ENCODE data around the gene XRCC3.
"Not testable (repeated sequence)": the region's sequence is repeated elsewhere in the genome, so short reads cannot be mapped to it uniquely, and the experiment has no call there.

Gene XRCC3

DNA sequence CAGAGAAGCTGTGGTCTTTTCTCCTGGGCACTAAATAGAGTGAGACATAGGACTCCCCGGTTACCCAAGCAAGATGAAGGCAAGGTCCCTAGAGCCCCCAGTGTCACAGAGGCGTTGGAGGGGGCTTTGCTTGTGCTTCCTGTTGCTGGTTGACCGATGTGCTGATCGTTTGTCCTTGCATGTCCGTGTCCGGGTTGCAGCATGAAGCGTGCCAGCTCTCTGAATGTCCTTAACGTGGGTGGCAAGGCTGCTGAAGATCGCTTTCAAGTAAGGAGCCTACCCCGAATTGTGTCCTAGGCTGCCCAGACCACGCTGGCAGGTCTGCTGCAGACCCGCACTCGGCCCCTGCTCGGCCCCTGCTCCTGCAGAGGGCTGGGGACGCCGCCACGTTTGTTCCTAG is 23.1 kb downstream of the XRCC3 start:
- DNase-seq: no peak

DNA sequence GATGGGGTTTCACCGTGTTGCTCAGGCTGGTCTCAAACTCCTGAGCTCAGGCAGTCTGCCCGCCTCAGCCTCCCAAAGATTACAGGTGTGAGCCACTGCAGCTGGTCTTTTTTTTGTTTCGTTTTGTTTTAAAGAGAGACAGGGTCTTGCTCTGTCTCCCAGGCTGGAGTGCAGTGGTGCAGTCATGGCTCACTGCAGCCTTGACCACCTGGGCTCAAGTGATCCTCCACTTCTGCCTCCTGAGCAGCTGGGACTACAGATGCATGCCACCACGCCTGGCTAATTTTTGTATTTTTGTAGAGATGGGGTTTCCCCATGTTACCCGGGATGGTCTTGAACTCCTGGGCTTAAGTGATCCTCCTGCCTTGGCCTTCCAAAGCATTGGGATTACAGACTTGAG is 23.6 kb downstream of the XRCC3 start:
- DNase-seq: not testable (repeated sequence)

DNA sequence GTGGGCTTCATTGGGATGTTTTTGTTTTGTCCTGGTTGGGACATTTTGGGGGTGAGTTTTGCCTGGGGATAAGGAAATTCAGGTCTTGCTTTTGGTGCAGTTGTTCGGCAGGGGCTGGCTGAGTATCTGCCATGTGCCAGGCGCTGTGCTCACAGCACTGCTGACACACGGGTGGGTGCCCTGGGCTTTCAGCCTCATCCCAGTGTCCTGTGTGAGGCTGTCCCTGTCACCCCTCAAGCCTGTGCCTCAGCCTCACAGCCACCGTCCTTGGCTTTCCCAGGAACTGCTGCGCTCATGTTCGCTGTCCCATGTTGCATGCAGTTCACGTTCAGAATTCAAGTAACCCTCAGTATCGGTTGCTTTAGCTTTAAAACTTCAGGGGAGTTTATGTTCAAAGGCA is 24.9 kb downstream of the XRCC3 start:
- DNase-seq: no peak

DNA sequence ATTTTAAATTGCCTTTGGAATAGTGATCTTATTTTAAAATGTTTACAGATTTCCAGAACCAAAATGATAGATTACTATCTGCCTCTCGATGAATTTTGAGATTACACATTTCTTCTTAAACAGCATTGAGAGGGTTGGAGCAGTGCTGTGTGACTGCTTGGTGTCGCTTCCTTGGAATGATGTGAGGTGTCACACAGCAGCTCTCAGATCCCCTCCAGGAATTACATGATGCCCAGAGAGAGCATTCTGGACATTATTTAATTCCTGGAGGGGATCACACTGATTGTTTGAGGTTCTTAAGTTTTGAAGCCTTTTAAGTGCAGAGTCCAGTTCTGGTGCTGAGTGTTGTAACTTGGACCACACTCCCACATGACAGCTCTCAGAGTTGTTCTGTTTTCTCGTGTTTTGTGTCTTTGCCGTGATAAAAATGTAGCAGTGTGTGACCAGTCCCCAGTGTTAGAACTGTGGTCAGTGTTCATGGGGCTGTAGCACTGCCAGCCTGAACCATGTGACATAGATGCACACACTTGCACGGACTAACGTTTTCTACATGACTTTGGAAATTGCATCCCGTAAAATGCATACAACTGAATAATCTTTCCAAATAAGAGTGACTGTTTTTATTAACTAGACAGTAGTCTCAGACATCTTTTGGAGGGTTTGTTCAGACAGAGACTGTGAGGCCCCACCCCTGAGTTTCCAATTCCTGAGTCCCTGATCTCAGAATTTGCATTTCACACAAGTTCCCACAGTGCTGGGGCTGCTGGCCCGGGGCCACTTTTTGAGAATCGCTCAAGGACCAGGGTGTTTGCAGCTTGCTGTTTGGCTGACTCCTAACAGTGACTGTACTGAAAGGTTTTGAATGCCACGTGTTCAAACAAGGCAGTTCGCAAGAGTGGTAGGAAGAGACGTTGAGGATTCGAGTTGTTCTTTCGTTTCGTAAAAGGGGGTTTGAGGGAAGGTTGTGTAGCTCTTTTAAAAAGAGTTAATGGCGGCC is 26.0 kb downstream of the XRCC3 start:
- DNase-seq: no peak

DNA sequence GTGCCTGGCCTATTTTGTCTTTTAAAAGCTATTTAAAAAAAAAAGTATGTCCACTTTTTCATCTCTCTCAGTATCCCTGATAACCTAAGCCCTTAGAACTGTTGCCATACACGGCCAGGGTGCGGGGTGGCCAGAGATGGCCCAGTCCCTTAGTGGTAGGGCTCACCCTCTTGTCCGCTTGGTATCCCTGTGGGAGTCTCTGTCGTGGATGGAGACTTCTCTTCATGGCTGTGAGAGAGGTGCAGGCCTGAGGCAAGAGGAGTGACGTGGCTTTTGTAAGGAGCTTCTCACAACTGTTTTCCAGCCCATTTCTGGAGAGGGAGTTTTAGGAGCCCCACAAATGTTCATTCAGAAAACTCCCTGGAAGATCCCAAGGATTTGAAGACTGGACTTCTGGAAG is 26.8 kb downstream of the XRCC3 start:
- DNase-seq: no peak

DNA sequence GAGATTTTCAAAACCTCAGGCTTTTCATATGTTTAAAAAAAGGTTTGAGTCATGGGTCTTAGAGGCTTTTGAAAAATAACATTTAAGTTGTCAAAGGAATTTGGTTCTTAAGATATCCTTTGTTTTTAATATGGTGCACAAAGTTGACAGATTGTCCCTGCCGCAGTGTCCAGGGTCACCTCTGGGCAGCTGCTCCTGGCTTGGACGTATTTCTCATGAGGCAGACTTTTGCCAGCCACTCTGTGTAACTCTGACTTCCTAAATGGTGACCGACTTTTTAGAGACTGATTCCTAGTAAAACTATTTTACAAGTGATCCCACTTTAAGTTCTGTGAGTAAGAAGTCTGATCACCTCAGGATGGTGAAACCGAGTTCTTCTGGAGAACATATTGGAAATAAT is 27.5 kb downstream of the XRCC3 start:
- DNase-seq: no peak

DNA sequence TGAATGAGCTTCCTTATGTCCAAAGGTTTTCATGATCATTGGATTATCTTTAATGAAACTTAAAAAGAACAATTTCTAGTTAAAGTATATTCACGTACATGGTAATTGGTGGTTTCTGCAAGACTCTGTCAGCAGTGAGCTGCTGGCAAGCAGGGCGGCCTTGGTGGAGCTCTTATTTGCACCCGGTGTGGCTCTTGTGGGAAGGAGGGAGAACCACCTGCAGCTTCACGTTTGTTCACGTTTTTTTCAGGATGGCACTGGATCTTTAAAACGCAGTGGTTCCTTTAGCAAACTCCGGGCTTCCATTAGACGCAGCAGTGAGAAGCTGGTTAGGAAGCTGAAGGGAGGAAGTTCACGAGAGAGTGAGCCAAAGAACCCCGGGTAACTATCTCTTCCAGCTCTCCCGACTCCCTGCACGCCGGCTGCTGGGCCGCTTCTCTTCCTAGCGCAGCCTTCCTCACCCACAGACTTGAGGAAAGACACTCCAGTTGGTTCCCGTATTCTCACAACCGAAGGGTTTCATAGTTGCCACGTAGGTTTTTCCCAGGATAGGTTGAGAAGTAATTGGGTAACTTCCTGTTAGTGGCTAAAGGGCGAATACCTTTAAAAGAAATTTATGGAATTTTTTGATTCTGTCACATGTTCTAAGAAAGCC is 28.3 kb downstream of the XRCC3 start:
- DNase-seq: no peak

DNA sequence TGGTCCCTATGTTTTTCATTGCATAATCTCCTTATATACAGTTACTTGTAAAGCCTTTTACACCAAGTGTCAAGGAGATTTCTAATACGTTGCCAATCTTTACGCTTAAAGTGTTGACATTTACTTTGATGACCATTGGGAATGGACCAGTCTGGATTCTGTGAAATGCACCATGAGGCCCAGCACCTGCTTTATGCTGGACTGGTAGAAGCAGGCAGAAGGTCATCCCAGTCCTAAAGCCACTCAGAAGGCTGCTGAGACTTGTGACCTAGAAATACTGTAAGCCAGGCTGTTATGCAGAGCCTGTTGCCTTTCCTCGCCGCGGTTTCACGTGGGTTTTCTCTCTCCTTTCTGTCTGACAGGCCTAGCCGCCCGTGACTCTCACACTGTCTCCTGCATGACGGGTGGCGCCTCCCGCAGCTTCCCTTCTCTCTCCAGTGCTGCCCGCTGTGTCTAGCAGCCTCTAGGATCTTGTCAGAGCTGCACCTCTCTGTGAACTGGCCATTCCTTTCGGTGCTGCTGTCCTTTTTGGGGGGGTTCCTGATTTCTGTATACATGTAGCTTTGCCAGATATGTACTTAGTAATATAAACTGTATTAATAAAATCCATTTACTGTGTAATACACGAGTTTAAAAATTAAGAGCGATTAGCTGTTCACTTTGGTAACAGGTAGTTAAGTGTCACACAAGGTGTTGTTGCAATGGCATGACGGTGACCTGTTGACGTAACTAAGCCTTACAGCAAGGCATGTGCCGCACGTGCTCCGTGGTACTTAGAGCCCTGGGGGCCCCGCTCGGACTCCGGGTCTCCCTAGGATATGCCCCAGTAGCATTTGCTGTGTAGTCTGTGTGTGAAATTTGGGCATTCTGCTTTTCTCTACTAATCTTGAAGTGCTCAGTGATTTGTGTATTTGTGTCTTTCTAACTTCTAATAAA is 29.7 kb downstream of the XRCC3 start:
- DNase-seq: no peak

DNA sequence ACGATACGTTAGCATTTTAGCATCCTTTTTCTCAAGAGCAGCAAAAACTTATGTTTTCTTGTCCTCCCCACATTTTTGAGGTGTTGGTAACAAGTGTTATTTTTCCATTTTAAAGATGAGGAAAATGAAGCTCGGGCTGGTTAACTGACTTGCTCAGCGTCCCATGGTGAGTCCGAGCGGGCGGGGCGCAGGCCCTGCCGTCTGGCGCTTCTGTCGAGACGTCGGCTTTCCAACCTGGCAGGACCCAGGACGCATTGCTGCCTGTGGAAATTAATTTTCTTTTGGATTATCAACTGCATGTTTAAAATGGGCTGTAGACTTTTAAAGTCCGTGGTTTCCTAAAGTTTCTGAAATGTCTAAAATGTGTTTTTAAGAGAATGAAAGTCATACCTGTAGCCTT is 30.4 kb downstream of the XRCC3 start:
- DNase-seq: no peak

DNA sequence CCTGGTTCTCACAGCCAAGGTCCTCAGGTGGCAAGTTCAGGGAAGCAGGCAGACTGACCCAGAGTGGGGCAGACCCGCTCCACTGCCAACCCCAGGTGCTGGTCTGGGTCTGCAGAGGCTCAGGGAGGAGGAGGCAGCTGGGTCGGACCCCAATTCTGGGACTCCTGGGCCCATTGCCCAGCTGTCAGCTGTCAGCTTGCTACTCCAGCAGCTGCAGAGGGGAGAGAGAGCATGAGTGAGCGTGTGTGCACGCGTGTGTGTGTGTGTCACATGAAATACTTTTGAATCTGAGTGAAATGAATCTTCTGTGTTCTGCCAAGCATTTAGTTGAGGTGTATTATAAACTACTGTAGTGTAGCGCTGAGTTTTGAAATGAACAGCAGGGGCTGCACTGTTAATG is 30.8 kb downstream of the XRCC3 start:
- DNase-seq: no peak

DNA sequence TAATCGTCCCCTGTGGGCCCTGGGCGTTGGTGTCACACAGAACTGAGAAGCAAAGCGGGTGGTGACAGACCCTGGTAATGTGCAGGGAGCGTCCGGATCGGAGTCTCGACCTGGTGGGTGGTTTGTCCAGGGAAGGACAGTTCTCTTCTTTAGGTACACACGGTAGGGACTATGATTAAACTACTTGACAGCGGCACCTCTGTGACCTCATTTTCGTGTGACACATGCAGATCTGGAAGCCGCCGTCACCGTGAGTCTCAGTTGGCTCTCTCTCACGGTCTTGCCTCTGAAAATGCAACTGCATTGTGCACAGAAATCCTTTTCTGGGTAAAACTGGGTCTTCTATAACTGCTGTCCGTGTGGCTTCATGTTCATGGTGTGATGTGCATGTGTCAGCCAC is 32.1 kb downstream of the XRCC3 start:
- no peak for DNase-seq

DNA sequence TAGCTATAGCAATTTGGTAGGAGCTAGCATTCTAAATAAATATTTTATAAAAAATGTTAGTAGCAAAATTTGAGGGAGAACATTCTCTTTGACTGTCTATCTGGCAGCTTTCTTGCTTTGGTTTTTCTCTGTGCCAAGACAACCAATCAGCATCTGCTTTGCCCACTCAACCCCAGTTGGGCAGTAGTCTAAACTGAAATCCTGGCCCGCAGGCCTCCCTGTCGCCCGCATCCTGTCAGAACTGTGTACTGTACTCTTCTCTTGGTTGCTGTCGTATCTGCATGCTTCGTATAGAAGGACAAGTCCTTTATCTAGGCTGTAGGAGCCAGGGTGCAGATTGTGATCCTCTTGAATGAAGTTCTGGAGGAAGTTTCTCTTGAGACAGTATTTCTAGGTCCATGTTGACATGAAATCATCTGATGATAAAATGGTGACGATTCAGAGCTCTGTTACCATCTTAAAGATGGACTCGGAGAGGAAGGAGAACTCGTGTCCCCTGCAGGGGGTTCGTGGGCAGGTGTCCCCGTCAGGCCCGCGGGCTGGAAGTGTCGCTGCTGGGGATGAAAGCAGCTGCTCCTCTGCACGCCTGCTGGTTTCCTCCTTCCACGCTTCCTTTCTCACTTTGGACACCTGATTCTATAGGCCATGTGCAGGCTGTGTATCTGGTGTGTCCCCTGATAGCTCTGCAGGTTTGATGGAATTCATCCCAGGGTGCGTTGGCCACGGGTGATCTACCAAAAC is 34.6 kb downstream of the XRCC3 start:
- no peak for DNase-seq

DNA sequence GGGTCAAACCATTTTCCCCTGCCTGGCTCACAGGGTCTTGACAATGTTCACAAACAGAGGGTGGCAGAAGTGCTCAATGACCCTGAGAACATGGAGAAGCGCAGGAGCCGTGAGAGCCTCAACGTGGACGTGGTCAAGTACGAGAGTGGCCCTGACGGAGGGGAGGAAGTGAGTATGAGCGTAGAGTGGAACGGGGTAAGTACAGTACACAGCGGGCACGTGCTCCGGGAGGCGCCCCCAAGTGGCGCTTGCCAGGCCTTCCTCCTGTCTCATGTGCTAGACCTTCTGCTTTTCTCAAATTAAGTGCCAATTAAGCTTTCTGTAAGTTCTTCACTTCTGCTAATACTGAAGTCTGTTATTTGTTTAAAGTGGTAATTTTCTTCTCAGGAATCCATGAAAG is 35.9 kb downstream of the XRCC3 start:
- peak; percentile 16 to 24 for DNase-seq

DNA sequence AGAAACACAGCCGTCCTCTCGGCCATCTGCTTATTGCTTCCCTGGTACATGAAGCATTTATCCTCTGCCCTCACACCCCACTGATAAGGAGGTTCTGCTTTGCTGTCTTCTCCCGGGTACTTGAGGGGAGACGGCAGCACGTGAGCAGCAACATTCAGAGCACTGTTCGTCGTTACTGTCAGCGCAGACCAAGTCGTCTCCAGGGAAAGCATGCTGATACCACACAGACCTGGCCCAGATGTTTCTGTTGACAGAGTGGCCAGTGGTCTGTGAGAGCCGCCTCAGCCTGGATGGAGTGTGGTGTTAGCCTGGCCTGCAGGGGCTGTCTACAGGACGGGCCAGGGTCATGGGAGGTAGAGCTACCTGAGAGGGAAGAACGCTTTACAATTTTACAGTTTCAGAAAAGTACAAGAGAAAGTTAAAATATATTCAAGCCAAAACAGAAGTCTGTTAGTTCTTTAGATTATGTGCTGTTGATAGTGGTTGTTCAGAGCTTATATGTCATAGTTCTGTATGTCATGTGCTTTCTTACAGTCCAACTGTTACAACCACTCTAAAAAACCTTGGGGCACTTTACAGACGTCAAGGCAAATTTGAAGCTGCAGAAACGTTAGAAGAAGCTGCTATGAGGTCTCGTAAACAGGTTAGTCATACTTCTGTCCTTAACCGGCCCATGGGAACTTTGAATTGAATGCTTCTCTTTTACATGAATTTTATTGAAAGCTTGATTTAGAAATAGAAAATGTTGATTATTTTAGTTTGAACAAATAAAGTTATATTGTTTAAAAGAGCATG is 38.2 kb downstream of the XRCC3 start:
- no peak for DNase-seq

DNA sequence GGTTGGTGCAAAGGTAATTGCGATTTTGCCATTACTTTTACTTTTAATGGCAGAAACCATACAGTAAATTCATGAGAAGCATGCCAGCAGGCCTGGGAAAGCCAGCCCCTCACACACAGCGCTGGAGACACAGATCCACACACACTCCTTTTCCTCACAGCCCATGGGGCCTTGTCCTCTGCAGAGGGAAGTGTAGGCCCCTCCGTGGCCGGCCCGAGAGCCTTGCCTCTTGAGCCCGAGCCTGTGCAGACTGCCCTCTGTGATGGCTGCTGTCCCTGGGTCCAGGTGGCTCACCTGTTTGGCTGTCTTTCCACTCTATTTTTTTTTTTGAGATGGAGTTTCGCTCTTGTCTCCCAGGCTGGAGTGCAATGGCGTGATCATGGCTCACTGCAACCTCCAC is 39.3 kb downstream of the XRCC3 start:
- DNase-seq: no peak

DNA sequence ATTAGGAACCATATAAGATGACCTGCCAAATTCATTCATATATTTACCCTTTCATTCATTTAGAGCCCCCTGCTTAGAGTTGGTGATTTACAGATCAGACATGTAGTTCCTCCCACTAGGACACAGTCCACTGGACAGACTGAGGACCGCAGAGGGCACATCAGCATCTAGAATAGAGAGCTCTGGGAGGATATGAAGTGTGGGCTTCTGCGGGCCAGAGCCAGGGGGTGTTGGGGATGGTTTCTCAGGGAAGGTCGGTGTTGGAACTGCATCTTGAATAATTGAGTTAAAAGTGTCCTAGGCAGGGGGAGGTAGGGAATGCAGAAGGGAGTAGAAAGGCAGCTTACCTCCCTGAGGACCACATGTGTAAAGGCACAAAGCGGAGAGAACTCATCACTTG is 43.3 kb downstream of the XRCC3 start:
- DNase-seq: no peak

DNA sequence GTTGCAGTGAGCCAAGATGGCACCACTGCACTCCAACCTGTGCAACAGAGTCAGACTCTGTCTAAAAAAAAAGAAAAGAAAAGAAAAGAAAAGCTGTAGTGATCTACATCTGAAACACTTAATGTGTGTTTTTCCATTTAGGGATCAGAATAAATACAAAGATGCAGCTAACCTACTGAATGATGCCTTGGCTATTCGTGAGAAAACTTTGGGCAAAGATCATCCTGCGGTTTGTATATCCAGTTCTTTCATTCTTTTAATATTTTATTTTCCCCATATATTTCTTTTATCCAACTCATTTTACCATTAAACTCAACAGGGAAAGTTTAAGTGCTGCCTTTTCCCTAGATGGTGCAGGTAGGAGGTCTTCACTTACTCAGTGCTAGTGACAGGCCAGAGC is 45.9 kb downstream of the XRCC3 start:
- no peak for DNase-seq

DNA sequence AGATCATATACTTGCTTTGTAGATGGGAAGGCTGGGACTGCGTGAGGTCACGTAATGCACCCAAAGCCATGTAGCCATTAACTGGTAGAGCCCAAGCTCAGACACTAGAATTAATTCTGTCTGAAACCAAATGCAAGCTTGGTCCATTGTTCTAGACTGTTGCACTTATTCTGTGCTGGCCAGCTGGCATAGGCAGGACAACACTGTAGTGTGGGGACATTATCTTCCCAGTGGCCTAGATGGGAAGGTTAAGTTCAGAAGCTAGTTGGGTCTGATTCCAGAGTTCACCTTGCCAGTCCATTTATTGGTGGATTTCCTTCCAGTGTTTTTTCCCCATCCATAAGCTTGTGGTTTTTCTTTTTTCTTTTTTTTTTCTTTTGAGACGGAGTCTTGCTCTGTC is 47.1 kb downstream of the XRCC3 start:
- DNase-seq: no peak

DNA sequence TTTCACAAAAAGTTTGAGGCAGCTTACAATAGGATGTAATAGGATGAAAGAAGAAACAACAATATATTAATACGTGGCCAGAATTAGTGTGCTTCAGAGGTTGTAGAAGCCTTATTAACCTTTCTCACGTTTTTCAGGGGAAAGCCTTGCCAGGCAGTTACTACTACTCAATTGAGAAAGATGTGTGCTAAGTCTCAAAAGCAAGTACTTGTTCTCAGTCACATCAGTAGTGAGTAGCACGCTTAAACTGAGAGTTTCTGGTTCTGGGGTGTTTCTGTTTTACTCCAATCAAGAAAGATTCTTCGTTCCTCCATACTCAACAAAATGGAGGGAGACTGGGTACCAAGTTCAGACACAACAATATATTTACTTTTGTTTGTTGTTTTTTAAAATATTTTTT is 47.6 kb downstream of the XRCC3 start:
- DNase-seq: no peak

DNA sequence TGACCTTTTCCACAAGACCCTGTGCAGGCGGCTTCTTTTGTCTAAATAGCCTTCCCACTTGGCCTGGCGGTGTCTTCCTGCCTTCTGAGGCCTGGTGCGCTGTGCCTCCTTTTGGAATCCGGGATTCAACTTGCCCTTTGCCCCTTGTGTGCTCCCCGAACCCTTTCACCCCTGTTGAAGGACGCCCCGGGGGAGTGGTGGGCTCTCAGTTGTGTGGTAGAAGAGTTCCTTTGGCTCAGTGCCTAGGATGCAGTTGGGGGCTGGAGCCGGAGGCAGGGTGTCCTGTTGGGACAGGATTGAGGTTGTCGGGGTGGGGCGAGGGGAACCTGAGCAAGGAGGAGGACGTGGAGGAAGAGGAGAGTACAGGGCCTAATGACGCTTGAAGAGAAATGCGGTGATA is 51.7 kb downstream of the XRCC3 start:
- no peak for DNase-seq

DNA sequence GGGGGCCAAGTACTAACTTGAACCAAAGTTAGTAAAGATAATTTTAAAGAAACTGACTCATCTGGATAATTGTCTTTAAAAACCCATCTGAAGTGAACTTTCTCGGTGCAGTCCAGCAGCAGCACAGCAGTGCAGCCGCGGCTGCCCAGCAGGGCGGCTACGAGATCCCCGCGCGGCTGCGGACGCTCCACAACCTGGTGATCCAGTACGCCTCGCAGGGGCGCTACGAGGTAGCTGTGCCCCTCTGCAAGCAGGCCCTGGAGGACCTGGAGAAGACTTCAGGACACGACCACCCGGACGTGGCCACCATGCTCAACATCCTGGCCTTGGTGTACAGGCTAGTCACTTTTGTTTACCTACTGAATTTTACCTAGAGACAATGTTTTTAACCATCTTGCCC is 52.7 kb downstream of the XRCC3 start:
- DNase-seq: no peak

DNA sequence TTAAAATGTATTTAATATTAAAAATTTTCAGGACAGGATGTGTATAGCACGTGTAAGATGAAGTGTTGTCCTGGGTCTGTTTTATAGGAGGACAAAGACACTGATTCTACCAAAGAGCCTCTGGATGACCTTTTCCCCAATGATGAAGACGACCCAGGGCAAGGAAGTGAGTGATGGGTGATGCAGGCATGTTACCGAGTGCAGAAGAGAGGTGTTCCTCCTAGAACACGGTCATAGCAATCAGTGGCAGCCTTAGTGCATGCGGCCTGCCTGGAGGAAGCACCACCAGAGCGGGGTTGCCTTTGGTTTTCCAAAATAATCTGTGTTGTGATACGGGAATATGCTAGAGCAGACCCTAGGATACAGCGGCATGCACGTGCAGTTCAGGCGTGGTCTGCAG is 53.2 kb downstream of the XRCC3 start:
- no peak for DNase-seq

All from activated CD4-positive, alpha-beta T cell treated with anti-CD3 and anti-CD28 coated beads for 4 hours (primary cell).